Large intestine (tissue), 3 donors: Measurements from ENCODE around the gene CSDE1. TPM values are rescaled to one million over a fixed set of nuclear protein-coding genes. Genes with fewer than 3 reads are reported as not detected.
A peak's percentile ranks its signal among the peaks of the same experiment; 100 is the strongest.

Source experiments
- DNase-seq, 2 donors: peaks; one replicate each; pipeline versions ENCODE4 v3.0.0 to v3.0.0-alpha.2; 2013
- H3K27ac ChIP-seq: one replicate; pipeline ENCODE4 v1.5.1; 2013; ENCODE audit warnings: low read length
- H3K27me3 ChIP-seq: 2 replicates; pipeline ENCODE4 v1.6.1; 2013; ENCODE audit warnings: low read length; ENCODE audit not compliant: control insufficient read depth, insufficient read depth
- H3K36me3 ChIP-seq: 2 replicates; pipeline ENCODE4 v1.6.1; 2013; ENCODE audit warnings: low read length; ENCODE audit not compliant: control insufficient read depth, insufficient read depth
- H3K4me1 ChIP-seq: one replicate; pipeline ENCODE4 v1.6.1; 2013; ENCODE audit warnings: low read length; ENCODE audit not compliant: control insufficient read depth, insufficient read depth
- H3K4me3 ChIP-seq: one replicate; pipeline ENCODE4 v1.5.1; 2013; ENCODE audit warnings: low read length
- H3K9me3 ChIP-seq: one replicate; pipeline ENCODE4 v1.6.1; 2013; ENCODE audit warnings: mild to moderate bottlenecking, low read depth, low read length, moderate library complexity; ENCODE audit not compliant: control insufficient read depth
- WGBS: methylation state at CpG from one replicate; pipeline ENCODE4 v1.1.5; 2013; ENCODE audit warnings: low lambda C conversion rate; ENCODE audit not compliant: insufficient coverage; 5-methylcytosine and 5-hydroxymethylcytosine counted together
- polyA plus RNA-seq: library from polyadenylated mRNA; unstranded; fragments of 120-200 nt; gene quantifications from one replicate; pipeline ENCODE4 v1.2.1, GENCODE V29; 2013

Gene CSDE1
- polyA plus RNA-seq, 1 donor: 331 TPM

- H3K9me3 ChIP-seq: no peaks in the 10 kb centered on the region
- H3K36me3 ChIP-seq: no peaks in the 10 kb centered on the region
- H3K27ac ChIP-seq: no peak overlapping the region
- whole genome bisulfite sequencing: 58% methylated on average over 5 of the region's 13 CpGs
- H3K4me1 ChIP-seq: no peaks in the 10 kb centered on the region
- H3K4me3 ChIP-seq: peak overlapping the region; percentile 84
- DNase-seq: peak in 1 of 2 donors; percentile 3
- H3K27me3 ChIP-seq: no peaks in the 10 kb centered on the region
Measured at GRCh38 chr1:114668784-114669561, 88.8 kb downstream of the CSDE1 start.

GRCh38 chr1:114668373-114668772 is 89.4 kb downstream of the CSDE1 start:
- 60% methylated on average over 1 of the region's 4 CpGs for WGBS
- H3K27me3 ChIP-seq: no peaks in the 10 kb centered on the region
- H3K4me3 ChIP-seq: no peak overlapping the region
- H3K27ac ChIP-seq: no peak overlapping the region
- no peaks in the 10 kb centered on the region for H3K4me1 ChIP-seq
- no peaks in the 10 kb centered on the region for H3K36me3 ChIP-seq
- no peak for DNase-seq
- no peaks in the 10 kb centered on the region for H3K9me3 ChIP-seq

- Histone ChIP-seq H3K27ac (no peak overlapping the region), H3K36me3 (no peaks in the 10 kb centered on the region), H3K4me1 (no peaks in the 10 kb centered on the region), H3K4me3 (no peak overlapping the region), H3K27me3 (no peaks in the 10 kb centered on the region), H3K9me3 (no peaks in the 10 kb centered on the region)
- no peak for DNase-seq
- 89% methylated on average over 3 of the region's 3 CpGs for WGBS
Measured at GRCh38 chr1:114666954-114667353, 90.8 kb downstream of the CSDE1 start.

Other genes starting within 250 kb of the CSDE1 start
- gene TRIM33, start 246.8 kb downstream of the CSDE1 start, polyA plus RNA-seq: 27.2 TPM
- gene BCAS2, start 176.4 kb downstream of the CSDE1 start, polyA plus RNA-seq: 38.5 TPM
- 0.99 TPM for gene DENND2C, start 87.9 kb downstream of the CSDE1 start, polyA plus RNA-seq
- 0.13 TPM for gene AMPD1, start 62.4 kb downstream of the CSDE1 start, polyA plus RNA-seq
- 49.7 TPM for gene NRAS, start 41.2 kb downstream of the CSDE1 start, polyA plus RNA-seq
- 38.8 TPM for gene SIKE1, start 22.7 kb upstream of the CSDE1 start, polyA plus RNA-seq
- not detected for gene SYCP1, start 96.9 kb upstream of the CSDE1 start, polyA plus RNA-seq